Astrocyte (in vitro differentiated cells and primary cell): ENCODE data around the gene TENM3.

Experiments
- CTCF ChIP-seq: IDR thresholded peaks from 2 replicates; pipeline ENCODE4 v1.5.1; 2011; ENCODE audit warnings: low read depth, mild to moderate bottlenecking, inconsistent platforms, low read length, moderate library complexity; ENCODE audit not compliant: insufficient read depth
- EZH2 ChIP-seq: IDR thresholded peaks from 2 replicates; pipeline ENCODE4 v1.6.1; 2012; ENCODE audit warnings: mild to moderate bottlenecking, low read length, inconsistent platforms; ENCODE audit not compliant: insufficient read depth

- TF ChIP-seq CTCF (no peak), EZH2 (no peak)
Measured at GRCh38 chr4:182578402-182578801, 335.2 kb downstream of the TENM3 start.
